Activated T-cell treated with anti-CD3 and anti-CD28 coated beads for 24 hours (primary cell): Measurements from ENCODE around the gene ABCF2.

Experiments used
- DNase-seq: peaks from one replicate; pipeline ENCODE4 v3.0.0-alpha.2; 2020; ENCODE audit warnings: low read depth

ABCF2 gene

DNA sequence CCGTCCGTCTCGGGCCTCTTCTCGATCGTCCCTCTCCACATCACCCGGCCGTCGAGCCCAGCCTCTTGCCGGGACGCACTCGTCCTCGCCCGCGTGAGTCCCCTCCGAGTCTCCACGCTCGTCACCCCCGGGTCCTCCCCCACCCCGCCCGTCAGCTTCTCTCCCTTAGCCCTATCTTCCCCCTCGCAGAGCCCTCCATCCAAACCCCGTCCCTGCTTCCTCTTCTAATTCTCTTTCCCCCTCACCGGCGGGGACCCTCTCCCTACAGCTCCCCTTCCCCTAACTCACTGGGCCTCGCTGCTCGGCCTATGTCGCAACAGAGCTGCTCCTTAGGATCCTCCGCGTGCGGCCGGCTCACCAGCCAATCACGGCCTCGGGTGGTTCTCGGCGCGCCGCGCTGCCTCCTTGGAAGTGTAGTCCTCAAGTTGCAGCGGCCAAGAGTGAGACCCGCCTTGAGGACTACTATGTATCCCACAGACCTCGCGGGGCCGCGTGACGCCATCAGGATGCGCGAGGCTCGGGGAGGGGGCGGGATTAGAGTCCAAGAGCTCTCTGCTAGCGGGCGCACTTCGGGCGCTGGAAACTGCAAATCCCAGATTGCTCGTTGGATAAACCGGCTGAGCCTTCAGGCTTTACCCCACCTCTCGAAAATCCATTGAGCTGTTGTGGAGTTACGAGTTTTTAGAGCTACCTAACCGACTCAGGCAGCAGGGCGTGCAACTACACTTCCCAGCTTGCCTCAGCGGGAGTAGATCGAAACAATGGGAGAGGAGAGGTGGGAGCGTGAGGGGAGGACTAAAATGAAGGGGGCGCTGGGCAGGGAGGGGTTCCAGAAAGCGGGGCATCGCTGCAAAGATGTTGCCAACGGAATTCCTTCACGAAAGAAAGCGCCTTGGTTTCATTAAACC, at the start of gene ABCF2:
Gene ABCF2 (minus strand): TSS at position 331 of the 908 bp plus-strand sequence. CDS start 747 bp downstream, outside the sequence.
- peak; percentile 97 for DNase-seq

DNA sequence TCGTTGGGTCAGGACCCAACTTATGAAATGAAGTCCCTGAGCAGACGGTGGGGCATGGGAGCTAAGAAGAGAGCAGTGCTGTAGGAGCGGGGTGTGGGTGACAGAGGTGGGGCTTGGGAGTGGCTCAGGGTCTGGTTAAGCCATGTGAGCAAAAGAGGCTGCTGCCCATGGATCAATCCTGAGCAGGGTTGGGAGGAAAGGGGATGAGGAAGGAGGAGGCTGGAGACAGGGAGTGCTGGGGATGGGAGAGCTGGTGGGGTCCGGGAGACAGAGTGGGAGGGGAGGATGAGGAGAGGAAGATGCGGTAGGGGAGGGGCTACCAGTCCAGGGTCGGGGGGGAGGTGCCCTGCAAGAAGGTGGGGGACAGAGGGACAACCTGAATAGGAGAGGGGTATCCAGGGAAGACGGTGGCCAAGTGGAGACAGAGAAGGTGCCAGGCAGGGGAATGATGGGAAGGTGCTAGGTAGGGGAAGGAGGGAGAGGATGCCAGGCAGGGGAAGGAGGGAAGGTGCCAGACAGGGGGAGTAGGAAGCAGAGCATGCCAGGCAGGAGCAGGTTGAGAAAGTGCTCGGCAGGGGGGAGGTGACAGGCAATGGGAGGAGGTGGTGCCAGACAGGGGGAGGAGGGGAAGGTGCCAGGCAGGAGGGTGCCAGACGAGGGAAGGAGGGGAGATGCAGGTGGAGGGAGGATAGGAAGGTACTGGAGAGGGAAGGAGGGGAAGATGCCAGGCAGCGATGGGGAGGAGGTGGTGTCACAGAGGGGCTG, 49.0 kb upstream of the ABCF2 start:
- no peak for DNase-seq

- no peak for DNase-seq
Observed at GRCh38 chr7:151274936-151275812, 48.2 kb upstream of the ABCF2 start.

- no peak for DNase-seq
Observed at GRCh38 chr7:151274396-151274795, 47.4 kb upstream of the ABCF2 start.

DNA sequence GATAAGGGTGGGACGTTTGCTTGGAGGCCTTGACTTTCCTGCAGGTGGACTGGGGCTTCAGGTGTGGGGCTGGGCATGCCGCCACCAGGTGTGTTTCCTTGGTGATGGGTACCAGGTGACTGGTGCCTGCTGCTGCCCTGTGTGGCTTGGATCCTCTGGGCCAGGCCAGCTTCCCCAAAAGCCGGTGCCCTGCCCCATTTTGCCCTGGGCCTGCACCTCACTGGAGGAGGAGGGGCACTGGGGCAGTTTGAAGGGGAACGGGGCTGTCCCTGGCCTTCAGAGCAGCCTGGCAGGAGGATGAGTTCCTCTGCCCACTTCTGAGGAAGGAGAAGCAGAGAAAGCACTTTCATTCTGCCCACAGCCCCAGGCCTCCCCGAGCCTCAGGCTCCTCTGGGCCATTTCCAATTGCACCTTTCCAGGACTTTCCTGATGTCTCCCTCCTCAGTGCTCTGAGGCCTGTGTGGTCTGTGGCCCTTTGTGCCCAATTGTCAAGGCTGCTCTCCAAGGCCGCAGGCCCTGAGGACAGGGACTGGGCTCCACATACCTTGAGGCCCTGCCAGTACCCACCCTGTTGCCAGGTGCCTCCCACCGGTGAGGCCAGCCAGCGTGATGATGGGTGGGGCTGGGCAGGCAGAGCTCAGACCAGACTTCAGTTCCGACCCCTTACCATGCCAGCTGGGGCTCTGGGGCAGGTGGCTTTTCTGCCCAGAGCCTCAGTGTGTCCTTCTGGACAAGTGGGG, 46.8 kb upstream of the ABCF2 start:
- no peak for DNase-seq

DNA sequence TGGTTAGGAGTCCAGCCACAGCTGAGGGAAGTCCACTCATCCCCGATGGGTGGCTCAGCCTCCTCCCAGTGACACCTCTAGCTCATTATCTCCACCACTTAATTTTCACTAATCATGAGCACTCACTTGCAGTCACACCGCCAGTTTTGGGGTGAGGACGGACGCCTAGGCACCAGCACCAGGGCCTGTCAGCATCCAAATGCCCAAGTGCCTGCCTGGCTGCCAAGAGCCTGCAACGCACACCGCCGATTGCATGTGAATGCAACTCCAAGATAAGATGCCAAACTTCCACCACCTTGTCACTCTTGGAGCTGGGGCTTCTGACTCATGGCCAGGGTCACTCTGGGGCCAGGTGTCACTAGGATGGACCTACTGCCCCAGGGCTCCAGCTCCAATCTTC, 45.9 kb upstream of the ABCF2 start:
- no peak for DNase-seq

DNA sequence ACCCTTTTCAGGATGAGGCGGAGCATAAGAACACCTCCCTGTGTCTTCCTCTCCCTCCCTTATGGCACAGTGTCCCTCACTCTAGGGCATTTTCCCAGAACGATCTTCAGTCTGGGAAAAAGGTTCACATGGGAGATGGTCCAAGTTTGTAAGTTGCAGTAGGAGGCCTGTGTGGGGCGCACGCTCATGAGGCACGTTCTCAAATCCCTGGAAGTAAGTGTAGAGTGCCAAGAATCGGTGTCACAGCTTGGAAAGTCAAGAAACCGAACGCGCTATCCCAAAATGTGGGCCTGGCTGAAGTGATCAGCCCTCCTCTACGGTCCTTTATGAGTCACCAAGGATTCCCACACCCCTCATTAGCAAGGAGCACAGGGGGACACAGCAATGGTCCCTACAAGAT, 45.4 kb upstream of the ABCF2 start:
- no peak for DNase-seq

GRCh38 chr7:151271699-151272355, 44.8 kb upstream of the ABCF2 start:
- DNase-seq: no peak

DNA sequence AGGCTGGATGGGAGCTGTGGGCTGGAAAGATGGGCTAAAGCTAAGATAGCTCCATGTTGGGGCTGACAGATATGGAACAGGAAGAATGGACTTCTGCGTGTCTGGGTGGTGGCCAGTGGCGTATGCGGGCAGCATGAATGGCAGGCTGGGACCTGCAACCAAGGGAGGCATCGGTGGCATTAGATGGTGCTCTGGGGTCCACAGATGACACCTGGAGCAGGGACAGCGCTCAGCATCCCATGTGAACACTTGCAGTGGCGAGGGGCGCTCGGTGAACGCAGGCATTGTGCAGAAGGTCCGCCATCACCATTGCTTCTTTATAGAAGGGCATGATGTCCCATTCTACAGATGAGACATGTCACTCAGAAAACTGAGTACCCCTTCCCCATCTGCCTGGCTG, 42.5 kb upstream of the ABCF2 start:
- DNase-seq: no peak

DNA sequence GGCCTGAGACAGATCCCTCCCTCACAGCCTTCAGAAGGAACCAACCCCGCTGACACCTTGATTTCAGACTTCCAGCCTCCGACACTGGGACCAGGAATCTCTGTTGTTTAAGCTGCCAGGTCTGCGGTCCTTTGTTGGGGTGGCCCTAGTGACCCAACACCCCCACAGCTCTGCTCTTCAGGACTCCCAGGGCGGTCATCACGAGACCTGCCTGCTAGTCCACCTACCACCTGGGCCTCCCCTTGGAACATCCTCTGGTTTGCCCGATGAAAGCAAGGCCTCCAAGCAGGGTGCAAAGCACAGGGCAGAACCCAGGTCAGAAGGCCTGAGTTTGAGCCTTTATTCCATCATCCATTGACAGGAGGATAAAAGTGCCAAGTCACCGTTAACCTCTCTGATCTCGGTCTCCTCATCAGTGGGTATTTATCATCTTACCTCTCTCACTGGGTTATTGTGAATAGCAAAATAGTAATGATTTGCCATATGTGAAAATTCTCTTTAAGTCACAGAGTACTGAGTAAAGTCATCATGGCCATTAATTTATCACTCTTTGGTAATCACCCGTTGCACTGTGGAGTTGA, 38.4 kb upstream of the ABCF2 start:
- DNase-seq: no peak

DNA sequence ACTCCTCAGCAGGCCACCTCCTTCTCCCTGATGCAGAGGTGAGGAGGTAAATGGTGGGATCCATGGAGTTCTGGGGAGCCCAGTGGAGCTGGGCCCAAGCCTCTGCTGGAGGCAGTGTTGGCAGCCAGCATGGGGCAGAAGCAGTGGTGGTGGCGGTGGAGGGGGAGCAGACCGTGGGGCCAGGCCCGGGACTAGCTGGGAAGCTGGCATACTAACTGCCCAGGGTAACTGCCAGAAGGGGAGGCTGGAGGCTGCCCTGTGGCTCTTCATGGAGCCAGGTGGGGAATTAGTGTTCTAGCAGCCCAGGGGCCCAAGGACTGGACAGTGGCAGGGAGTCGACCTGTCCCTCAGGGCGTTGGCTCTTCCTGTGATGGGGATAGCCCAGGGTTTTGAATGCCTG, 37.6 kb upstream of the ABCF2 start:
- DNase-seq: no peak

GRCh38 chr7:151261529-151261928, 34.5 kb upstream of the ABCF2 start:
- no peak for DNase-seq

DNA sequence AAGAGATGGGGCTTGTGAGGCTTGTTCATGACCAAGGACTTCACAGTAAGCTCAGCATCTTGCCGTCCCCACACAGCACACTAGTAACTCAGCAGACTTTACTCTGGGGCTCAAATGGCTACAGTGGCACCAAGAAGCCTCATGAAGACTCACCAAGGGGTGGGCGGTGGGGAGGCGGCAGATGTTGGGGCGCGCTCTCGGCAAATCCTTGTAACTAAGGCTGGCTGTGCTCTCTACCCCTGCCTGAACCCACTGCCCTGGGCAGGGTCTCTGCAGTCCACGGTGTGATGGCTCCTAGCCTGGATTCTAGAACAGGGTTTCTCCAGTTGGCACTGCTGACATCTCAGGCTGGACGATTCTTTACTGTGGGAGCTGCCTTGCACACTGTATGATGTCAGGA, 33.9 kb upstream of the ABCF2 start:
- DNase-seq: no peak

DNA sequence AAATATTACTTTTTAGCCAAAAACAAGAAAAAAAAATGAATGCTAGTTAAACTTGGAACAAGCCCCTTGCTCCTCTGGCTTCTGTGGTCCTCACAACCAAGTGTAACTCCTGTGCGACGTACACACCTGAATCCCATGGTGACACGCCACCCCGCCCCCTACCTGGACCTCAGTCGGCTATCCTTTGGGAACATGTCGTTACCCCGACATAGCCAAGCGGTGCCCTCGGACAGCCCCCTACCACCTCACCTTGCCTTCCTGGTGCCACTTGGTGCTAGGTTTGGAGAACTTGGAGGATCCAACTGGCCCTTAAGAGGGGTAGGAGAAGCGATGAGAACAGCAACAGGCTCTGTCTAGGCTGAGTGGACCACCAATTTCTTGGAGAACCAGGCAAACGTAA, 33.5 kb upstream of the ABCF2 start:
- no peak for DNase-seq

DNA sequence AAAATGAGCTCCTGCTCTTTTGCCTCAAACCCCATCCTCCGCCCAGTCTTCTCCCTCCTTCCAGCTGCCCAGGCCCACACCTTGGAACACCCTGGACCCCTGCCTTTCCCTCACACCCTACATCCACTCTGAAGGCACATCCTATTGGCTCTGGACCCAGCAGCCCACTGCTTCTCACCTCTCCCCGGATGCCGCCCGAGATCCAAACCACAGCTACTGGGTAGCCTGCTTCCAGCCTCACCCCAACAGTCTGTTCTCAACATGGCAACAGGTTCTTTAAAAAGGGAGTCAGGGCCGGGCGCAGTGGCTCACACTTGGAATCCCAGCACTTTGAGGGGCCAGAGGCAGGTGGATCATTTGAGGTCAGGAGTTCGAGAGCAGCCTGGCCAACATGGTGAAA, 31.0 kb upstream of the ABCF2 start:
- DNase-seq: no peak

- DNase-seq: no peak
Observed at GRCh38 chr7:151256410-151257045, 29.5 kb upstream of the ABCF2 start.

- DNase-seq: no peak
Observed at GRCh38 chr7:151255390-151255789, 28.4 kb upstream of the ABCF2 start.

DNA sequence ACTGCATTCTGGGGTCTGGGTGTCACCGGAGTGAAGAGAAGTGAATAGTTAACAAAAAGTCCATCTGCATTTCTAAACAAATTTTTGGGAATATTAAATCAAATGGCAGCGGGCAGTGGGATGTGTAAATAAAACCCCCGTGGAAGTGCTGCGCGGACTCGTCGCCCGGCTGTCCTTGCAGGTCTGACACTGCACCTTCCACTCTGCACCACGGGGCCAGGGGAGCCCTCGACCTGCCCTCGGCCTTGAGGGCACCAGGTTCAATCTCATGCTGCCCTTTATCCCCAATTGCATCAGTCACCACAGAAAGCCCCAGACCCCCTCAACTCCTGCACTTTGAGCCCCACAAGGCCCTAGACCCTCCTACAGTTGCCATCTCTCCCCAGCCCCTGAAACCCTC, 27.8 kb upstream of the ABCF2 start:
- no peak for DNase-seq

DNA sequence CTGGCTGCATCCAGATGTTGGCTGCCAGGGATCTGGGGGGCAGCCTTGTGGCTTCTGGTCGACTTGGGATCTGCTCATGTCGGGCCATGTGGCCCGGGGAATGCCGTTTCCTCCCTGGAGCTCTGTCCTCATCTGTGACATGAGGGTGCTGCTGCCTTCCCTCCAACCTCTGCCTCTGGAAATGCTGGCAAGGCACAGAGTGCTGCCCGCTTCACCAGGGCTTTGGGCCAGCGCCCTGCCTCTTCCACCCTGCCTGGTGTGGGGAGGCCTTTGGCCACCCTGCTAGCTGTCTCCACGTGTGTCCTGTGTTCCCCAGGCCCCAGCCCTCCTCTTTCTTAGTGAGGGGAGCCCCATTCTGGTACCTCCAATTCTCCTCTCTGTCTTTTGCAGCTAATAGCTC, 27.3 kb upstream of the ABCF2 start:
- DNase-seq: no peak
